ENCODE results near the gene ADGRG1.

ADGRG1 gene

GRCh38 chr16:57598437-57598836, 30.0 kb upstream of the ADGRG1 start:
- no peak for TF ChIP-seq CTCF (IDR thresholded peaks at IDR 0.05; ENCODE audit: low read depth, low read length, missing control alignments)
- no peak overlapping the region for H3K4me3 ChIP-seq (replicated peaks; ENCODE audit: low read depth, low read length)
- no peak for DNase-seq (ENCODE audit: extremely low read depth, low read depth)

GRCh38 chr16:57600048-57600835, 28.2 kb upstream of the ADGRG1 start:
- DNase-seq (ENCODE audit: extremely low read depth, low read depth), result no peak
- peak; percentile 59 for TF ChIP-seq CTCF (IDR thresholded peaks at IDR 0.05; ENCODE audit: low read depth, low read length, missing control alignments)
- no peak overlapping the region for H3K4me3 ChIP-seq (replicated peaks; ENCODE audit: low read depth, low read length)

- no peak for TF ChIP-seq CTCF (IDR thresholded peaks at IDR 0.05; ENCODE audit: low read depth, low read length, missing control alignments)
- DNase-seq (ENCODE audit: extremely low read depth, low read depth), result no peak
- no peak overlapping the region for H3K4me3 ChIP-seq (replicated peaks; ENCODE audit: low read depth, low read length)
Measured at GRCh38 chr16:57600952-57601580, 27.4 kb upstream of the ADGRG1 start.

- H3K4me3 ChIP-seq (replicated peaks; ENCODE audit: low read depth, low read length), result no peak overlapping the region
- no peak for DNase-seq (ENCODE audit: extremely low read depth, low read depth)
- no peak for TF ChIP-seq CTCF (IDR thresholded peaks at IDR 0.05; ENCODE audit: low read depth, low read length, missing control alignments)
Measured at GRCh38 chr16:57601801-57602478, 26.5 kb upstream of the ADGRG1 start.

- TF ChIP-seq CTCF (IDR thresholded peaks at IDR 0.05; ENCODE audit: low read depth, low read length, missing control alignments), result no peak
- no peak overlapping the region for H3K4me3 ChIP-seq (replicated peaks; ENCODE audit: low read depth, low read length)
- no peak for DNase-seq (ENCODE audit: extremely low read depth, low read depth)
Measured at GRCh38 chr16:57603115-57604024, 25.1 kb upstream of the ADGRG1 start.

GRCh38 chr16:57604177-57604576, 24.3 kb upstream of the ADGRG1 start:
- TF ChIP-seq CTCF (IDR thresholded peaks at IDR 0.05; ENCODE audit: low read depth, low read length, missing control alignments), result no peak
- DNase-seq (ENCODE audit: extremely low read depth, low read depth), result no peak
- no peak overlapping the region for H3K4me3 ChIP-seq (replicated peaks; ENCODE audit: low read depth, low read length)
